H1 (cell line): Measurements from ENCODE around the gene OVCH2. TPM values are rescaled to one million over a fixed set of nuclear protein-coding genes. Genes with fewer than 3 reads are reported as not detected.

Experiments used
- CTCF ChIA-PET: fragments of 300-600 bp; sonication (Branson Sonifier 250); formaldehyde crosslinking; loops from one replicate; lab custom pipeline; 2021; ENCODE audit not compliant: partially characterized antibody; lab: Charles Lee
- POLR2A ChIA-PET: fragments of 300-600 bp; sonication (Branson Sonifier 250); formaldehyde crosslinking; loops from one replicate; lab custom pipeline; 2021; ENCODE audit warnings: inconsistent platforms; ENCODE audit not compliant: partially characterized antibody; lab: Charles Lee
- DNase-seq, 2 experiments: peaks; one replicate each; pipeline versions ENCODE4 v3.0.0 to v3.0.0-alpha.2; 2010 to 2022; ENCODE audit warnings: low spot score in 2 of 2, low read depth in 1 of 2, mixed read lengths in 1 of 2
- FAIRE-seq: peaks from 2 replicates; lab custom pipeline; 2011; peaks lifted over from hg19 to GRCh38; lab: Jason Lieb, UNC
- H2AFZ ChIP-seq: 2 replicates; pipeline ENCODE4 v1.8.1; 2012; ENCODE audit warnings: low read length, inconsistent platforms
- H2AK5ac ChIP-seq: 2 replicates; pipeline ENCODE4 v1.6.1; 2013; ENCODE audit warnings: low read depth, low read length
- H2BK120ac ChIP-seq: replicated peaks from 2 replicates; pipeline ENCODE3; 2013; ENCODE audit warnings: low read depth, low read length, inconsistent platforms
- H2BK12ac ChIP-seq: 2 replicates; pipeline ENCODE4 v1.6.1; 2013; ENCODE audit warnings: low read depth, low read length
- H2BK15ac ChIP-seq: 2 replicates; pipeline ENCODE4 v1.6.1; 2013; ENCODE audit warnings: low read length
- H2BK20ac ChIP-seq: 2 replicates; pipeline ENCODE4 v1.6.1; 2013; ENCODE audit warnings: low read length
- H2BK5ac ChIP-seq: 2 replicates; pipeline ENCODE4 v1.6.1; 2013; ENCODE audit warnings: low read depth, low read length
- H3K14ac ChIP-seq: 2 replicates; pipeline ENCODE4 v1.6.1; 2013; ENCODE audit warnings: inconsistent platforms; ENCODE audit not compliant: insufficient read length
- H3K18ac ChIP-seq: 2 replicates; pipeline ENCODE4 v1.6.1; 2013; ENCODE audit warnings: low read length; ENCODE audit errors: extremely low read depth
- H3K23ac ChIP-seq: 2 replicates; pipeline ENCODE4 v1.6.1; 2013; ENCODE audit warnings: inconsistent platforms; ENCODE audit not compliant: insufficient read length
- H3K23me2 ChIP-seq: 2 replicates; pipeline ENCODE4 v1.6.1; 2013; ENCODE audit warnings: low read depth, low read length
- H3K27ac ChIP-seq: 2 replicates; pipeline ENCODE4 v1.6.1; 2011; ENCODE audit warnings: low read depth, low read length, inconsistent platforms
- H3K27me3 ChIP-seq, 4 experiments: replicated peaks in 1 of 4; 1 replicate in 1 of 4; 2 replicates in 3 of 4; pipeline versions ENCODE4 v1.6.1 to v1.8.1; 2011 to 2013; ENCODE audit warnings: low read length in 3 of 4, mild to moderate bottlenecking in 3 of 4, inconsistent platforms in 2 of 4, mixed read lengths in 2 of 4, moderate library complexity in 1 of 4; ENCODE audit not compliant: control insufficient read depth in 3 of 4, insufficient read depth in 3 of 4; ENCODE audit errors: extremely low read depth in 1 of 4
- H3K36me3 ChIP-seq, 4 experiments: 2 replicates each; pipeline versions ENCODE4 v1.6.1 to v1.8.1; 2011 to 2013; ENCODE audit warnings: mild to moderate bottlenecking in 4 of 4, low read length in 3 of 4, moderate library complexity in 2 of 4, control low read depth in 1 of 4, inconsistent platforms in 1 of 4; ENCODE audit not compliant: insufficient read depth in 4 of 4, control insufficient read depth in 2 of 4
- H3K4ac ChIP-seq: replicated peaks from 2 replicates; pipeline ENCODE3; 2013; ENCODE audit warnings: low read length, low read depth, mixed read lengths, inconsistent platforms; ENCODE audit not compliant: insufficient read length
- H3K4me1 ChIP-seq, 4 experiments: replicated peaks in 1 of 4; 1 replicate in 1 of 4; 2 replicates in 3 of 4; pipeline versions ENCODE4 v1.6.1 to v1.8.1; 2011 to 2013; ENCODE audit warnings: low read length in 3 of 4, inconsistent platforms in 2 of 4, mixed read lengths in 1 of 4; ENCODE audit not compliant: insufficient read depth in 4 of 4, control insufficient read depth in 3 of 4
- H3K4me2 ChIP-seq, 2 experiments: 2 replicates each; pipeline versions ENCODE4 v1.6.1 to v1.8.1; 2011 to 2013; ENCODE audit warnings: low read depth in 2 of 2, low read length in 2 of 2, control low read depth in 1 of 2, inconsistent platforms in 1 of 2, mild to moderate bottlenecking in 1 of 2; ENCODE audit not compliant: insufficient read depth in 1 of 2
- H3K4me3 ChIP-seq, 4 experiments: fragments of 200-600, 300-600 bp in 1 of 4; sonication (generic), shearing (Covaris generic), sonication (Bioruptor Twin) in 1 of 4; 2 replicates each; pipeline versions ENCODE4 v1.5.1 to v1.8.1; 2011 to 2016; ENCODE audit warnings: low read length in 4 of 4, low read depth in 3 of 4, control low read depth in 2 of 4, inconsistent platforms in 2 of 4, mild to moderate bottlenecking in 2 of 4, mixed read lengths in 1 of 4, moderate library complexity in 1 of 4; ENCODE audit not compliant: insufficient read depth in 2 of 4; ENCODE audit errors: extremely low read depth in 1 of 4
- H3K56ac ChIP-seq: replicated peaks from 2 replicates; pipeline ENCODE3; 2013; ENCODE audit warnings: low read depth, mild to moderate bottlenecking, mixed read lengths, low read length, inconsistent platforms; ENCODE audit not compliant: insufficient read length
- H3K79me1 ChIP-seq: 2 replicates; pipeline ENCODE4 v1.6.1; 2013; ENCODE audit warnings: low read depth, low read length, control low read depth
- H3K79me2 ChIP-seq, 2 experiments: 2 replicates each; pipeline versions ENCODE4 v1.6.1 to v1.8.1; 2012 to 2013; ENCODE audit warnings: low read length in 2 of 2, mild to moderate bottlenecking in 2 of 2, inconsistent platforms in 1 of 2; ENCODE audit not compliant: insufficient read depth in 2 of 2, control insufficient read depth in 1 of 2
- H3K9ac ChIP-seq, 4 experiments: replicated peaks in 1 of 4; 1 replicate in 1 of 4; 2 replicates in 3 of 4; pipeline versions ENCODE4 v1.6.1 to v1.8.1; 2011 to 2013; ENCODE audit warnings: low read depth in 3 of 4, low read length in 3 of 4, control low read depth in 2 of 4, mild to moderate bottlenecking in 2 of 4, moderate library complexity in 2 of 4, inconsistent platforms in 1 of 4; ENCODE audit errors: extremely low read depth in 1 of 4
- H3K9me3 ChIP-seq, 2 experiments: 2 replicates each; pipeline versions ENCODE4 v1.6.1 to v1.8.1; 2012 to 2013; ENCODE audit warnings: mild to moderate bottlenecking in 2 of 2, moderate library complexity in 2 of 2, control low read depth in 1 of 2, inconsistent platforms in 1 of 2, low read depth in 1 of 2, low read length in 1 of 2, mixed read lengths in 1 of 2; ENCODE audit not compliant: insufficient read depth in 2 of 2
- H4K20me1 ChIP-seq, 2 experiments: replicated peaks in 1 of 2; 2 replicates each; pipeline versions ENCODE3 to v1.8.1; 2011 to 2013; ENCODE audit warnings: inconsistent platforms in 2 of 2, low read length in 2 of 2, mild to moderate bottlenecking in 1 of 2; ENCODE audit not compliant: insufficient read depth in 2 of 2, control insufficient read depth in 1 of 2
- H4K5ac ChIP-seq: 2 replicates; pipeline ENCODE4 v1.6.1; 2013; ENCODE audit warnings: low read length, low read depth, mixed read lengths, inconsistent platforms; ENCODE audit not compliant: insufficient read length
- H4K8ac ChIP-seq: 2 replicates; pipeline ENCODE4 v1.8.0; 2013; ENCODE audit warnings: mild to moderate bottlenecking, moderate library complexity, low read length, inconsistent platforms; ENCODE audit not compliant: insufficient read depth; ENCODE audit errors: extremely low read depth
- H4K91ac ChIP-seq: replicated peaks from 2 replicates; pipeline ENCODE3; 2013; ENCODE audit warnings: low read length, mixed read lengths, inconsistent platforms; ENCODE audit not compliant: insufficient read length
- ASH2L ChIP-seq: fragments of 200-600, 300-600 bp; sonication (generic); IDR thresholded peaks from one replicate; pipeline ENCODE4 v1.7.1; 2017; ENCODE audit warnings: low read length
- E2F6 ChIP-seq: IDR thresholded peaks from 2 replicates; pipeline ENCODE4 v1.6.1; 2012; ENCODE audit warnings: inconsistent platforms
- JUN ChIP-seq: IDR thresholded peaks from 2 replicates; pipeline ENCODE4 v1.6.1; 2011; ENCODE audit warnings: low read depth, mild to moderate bottlenecking, improper control_type of control experiment, low read length
- RFX5 ChIP-seq: IDR thresholded peaks from 2 replicates; pipeline ENCODE4 v1.6.1; 2011; ENCODE audit warnings: low read depth, low read length, improper control_type of control experiment, borderline replicate concordance
- SRF ChIP-seq: IDR thresholded peaks from 2 replicates; pipeline ENCODE4 v1.6.1; 2011; ENCODE audit warnings: mild to moderate bottlenecking, low read depth, low read length, moderate library complexity
- TAF1 ChIP-seq: IDR thresholded peaks from 2 replicates; pipeline ENCODE4 v1.6.1; 2011; ENCODE audit warnings: mild to moderate bottlenecking, low read depth, low read length
- YY1 ChIP-seq: IDR thresholded peaks from 2 replicates; pipeline ENCODE4 v1.6.1; 2011; ENCODE audit warnings: low read depth, mild to moderate bottlenecking, low read length
- WGBS, 2 experiments: shearing (Covaris generic) in 1 of 2; methylation state at CpG; one replicate each; pipeline versions ENCODE4 v1.1.6 to v1.1.7; 2013 to 2015; ENCODE audit warnings: low lambda C conversion rate in 2 of 2, mixed read lengths in 2 of 2, inconsistent platforms in 1 of 2, low coverage in 1 of 2, missing lambda C conversion rate in 1 of 2; ENCODE audit not compliant: insufficient replicate concordance in 2 of 2, insufficient coverage in 1 of 2, insufficient read length in 1 of 2; ENCODE audit errors: extremely low coverage in 1 of 2, missing lambda C conversion rate in 1 of 2; 5-methylcytosine and 5-hydroxymethylcytosine counted together
- polyA plus RNA-seq, 7 experiments: library from polyadenylated mRNA; depleted of rRNA in 3 of 7; stranded (reverse) in 5 of 7; unstranded in 2 of 7; fragments of >200 nt in 5 of 7; fragments of 200-250 nt in 2 of 7; gene quantifications; 1 replicate in 5 of 7; 2 replicates in 1 of 7; 4 replicates in 1 of 7; pipeline versions ENCODE4 v1.2.1 to v1.2.3, GENCODE V29; 2011 to 2013; ENCODE audit warnings: missing spikeins in 2 of 7, mixed read lengths in 2 of 7
- total RNA-seq: library from RNA; stranded (reverse); fragmentation: NEBNext Ultra II Directional; extraction: Animal tissue kit (Norgen Biotek cat#: 25700); gene quantifications from 2 replicates; pipeline ENCODE4 v1.2.1, GENCODE V29; 2021

Gene OVCH2
- total and polyA plus RNA-seq, 2 of the 8 experiments (the other 6 are each of a cell fraction or from before 2014, with no cell fraction given) = 0.03 to 1.1 TPM

- Histone ChIP-seq H3K4me3 (no peak overlapping the region), H3K9me3 (no peaks in the 10 kb centered on the region), H2BK20ac (no peak overlapping the region), H3K9ac (no peak overlapping the region), H3K18ac (no peak overlapping the region), H3K23me2 (no peaks in the 10 kb centered on the region), H2BK15ac (no peak overlapping the region), H2BK12ac (no peak overlapping the region), H4K8ac (0 out of 2 replicates have a peak overlapping the region, but pooled peaks have one; percentile 7), H2AK5ac (no peak overlapping the region), H2BK5ac (no peak overlapping the region), H4K20me1 (no peaks in the 10 kb centered on the region), H3K27ac (no peak overlapping the region), H3K4ac (no peak overlapping the region), H4K5ac (no peak overlapping the region), H3K27me3 (peaks cover 0 to 1% (median 0%) of the 10 kb centered on the region in 4 experiments; a peak in 1 of 7 replicates), H2AFZ (no peak overlapping the region), H3K4me2 (no peak overlapping the region), H3K79me1 (no peaks in the 10 kb centered on the region), H3K14ac (no peak overlapping the region), H2BK120ac (no peak overlapping the region), H3K4me1 (no peaks in the 10 kb centered on the region), H4K91ac (no peak overlapping the region), H3K79me2 (no peaks in the 10 kb centered on the region), H3K56ac (no peak overlapping the region), H3K36me3 (no peaks in the 10 kb centered on the region; a peak in 2 of 8 replicates), H3K23ac (no peak overlapping the region)
- FAIRE-seq = no peak
- ChIA-PET POLR2A (interaction anchor here (0.7 kb wide), 1 partner anchor 46 kb away, joined by 3 read pairs; no protein-coding TSS in a partner anchor), CTCF (interaction anchor here (0.9 to 16.4 kb wide), 11 partner anchors 9 to 205 kb away, joined by 3 to 325 read pairs (median 4); no protein-coding TSS in a partner anchor)
- TF ChIP-seq ASH2L = no peak
- no peak for TF ChIP-seq SRF
- no peak for TF ChIP-seq JUN
- TF ChIP-seq YY1 = no peak
- no peak for TF ChIP-seq RFX5
- no peak for TF ChIP-seq TAF1
- TF ChIP-seq E2F6 = no peak
- no peak for DNase-seq
- 93% methylated on average over 6 of the region's 9 CpGs; no CpG with 5 or more reads in 1 of the 2 experiments for WGBS, 2 experiments
These were observed 54.6 kb downstream of the OVCH2 start for GRCh38 chr11:7651700-7652099.
